GM21723 (cell line): ENCODE data around the gene PLXDC1.
A peak's percentile ranks its signal among the peaks of the same experiment; 100 is the strongest.

ENCODE experiments used
- ATAC-seq: cut with Tn5 transposase; IDR thresholded peaks from one replicate; pipeline ENCODE4 v1.9.1; 2021; ENCODE audit warnings: mild to moderate bottlenecking, moderate library complexity; ENCODE audit not compliant: unreplicated experiment

PLXDC1 gene

GRCh38 chr17:39158623-39159022 lies 7.2 kb upstream of the PLXDC1 start:
- no peak for ATAC-seq

DNA sequence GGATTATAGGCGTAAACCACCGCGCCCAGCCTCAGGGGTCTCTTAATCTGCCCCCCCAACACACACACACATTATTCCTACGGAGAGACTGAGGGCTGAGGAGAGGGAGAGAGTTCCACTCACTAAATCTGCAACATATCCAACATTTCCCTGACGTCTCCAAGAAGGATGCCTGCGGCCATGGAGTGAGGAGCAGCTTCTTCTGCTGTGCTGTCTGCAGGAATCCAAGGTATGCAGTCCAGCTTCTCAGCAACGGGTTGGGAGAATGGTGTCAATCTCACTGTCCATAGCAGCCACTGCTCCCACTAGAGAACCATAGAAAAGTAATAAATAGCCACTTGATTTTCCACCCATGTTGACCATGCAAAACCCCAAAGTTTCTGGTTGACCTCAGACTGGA lies 5.1 kb upstream of the PLXDC1 start:
- no peak for ATAC-seq

DNA sequence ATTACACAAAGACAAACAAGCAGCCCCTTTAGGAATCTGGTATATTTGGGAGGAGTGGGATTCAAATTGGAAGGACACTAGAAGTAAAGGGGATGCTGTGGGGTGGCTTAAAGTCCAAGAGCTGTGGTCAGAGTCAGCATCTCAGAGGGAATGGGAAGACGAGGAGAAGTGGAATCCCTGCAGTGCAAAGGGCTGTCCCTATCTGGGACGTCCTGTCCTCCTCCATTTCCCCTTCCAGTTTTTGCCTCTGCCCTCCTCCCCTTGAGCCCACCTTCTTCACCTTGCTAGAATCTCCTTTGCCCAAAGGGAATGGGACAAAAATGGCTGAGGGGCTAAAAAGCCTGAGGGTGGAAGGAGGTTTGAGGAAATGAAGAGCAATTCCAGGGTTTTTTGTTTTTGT lies 4.2 kb upstream of the PLXDC1 start:
- ATAC-seq, result no peak

GRCh38 chr17:39153599-39154051 lies 2.2 kb upstream of the PLXDC1 start:
- ATAC-seq, result peak; percentile 47

- no peak for ATAC-seq
Measured at GRCh38 chr17:39151943-39152818, 744 bp upstream of the PLXDC1 start.

GRCh38 chr17:39150795-39151149 lies 665 bp downstream of the PLXDC1 start:
- no peak for ATAC-seq

DNA sequence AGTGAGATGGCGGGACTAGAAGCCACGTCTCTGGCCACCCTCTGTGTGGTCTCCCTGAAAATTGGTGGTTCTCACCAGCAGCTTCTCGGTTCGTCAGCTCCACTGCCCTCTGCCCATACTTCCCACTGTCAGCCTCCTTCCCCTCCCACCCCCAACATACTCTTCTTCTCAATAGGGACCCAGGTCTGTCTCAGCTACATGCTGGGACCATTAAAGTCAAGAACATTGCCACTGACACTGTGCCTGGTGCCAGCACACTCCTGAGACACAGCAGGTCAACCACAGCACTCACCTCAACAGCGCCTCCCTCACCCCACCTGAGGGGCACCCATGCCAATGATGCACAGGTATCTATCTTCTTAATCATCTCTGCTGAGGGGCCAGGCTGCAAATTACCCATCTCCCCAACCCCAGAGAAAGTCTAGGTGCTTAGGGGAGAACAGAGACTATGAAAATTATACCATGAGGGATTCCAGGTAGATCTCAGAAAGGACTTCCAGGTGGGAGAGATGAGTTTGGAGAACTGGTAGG lies 1.3 kb downstream of the PLXDC1 start:
- ATAC-seq, result no peak

DNA sequence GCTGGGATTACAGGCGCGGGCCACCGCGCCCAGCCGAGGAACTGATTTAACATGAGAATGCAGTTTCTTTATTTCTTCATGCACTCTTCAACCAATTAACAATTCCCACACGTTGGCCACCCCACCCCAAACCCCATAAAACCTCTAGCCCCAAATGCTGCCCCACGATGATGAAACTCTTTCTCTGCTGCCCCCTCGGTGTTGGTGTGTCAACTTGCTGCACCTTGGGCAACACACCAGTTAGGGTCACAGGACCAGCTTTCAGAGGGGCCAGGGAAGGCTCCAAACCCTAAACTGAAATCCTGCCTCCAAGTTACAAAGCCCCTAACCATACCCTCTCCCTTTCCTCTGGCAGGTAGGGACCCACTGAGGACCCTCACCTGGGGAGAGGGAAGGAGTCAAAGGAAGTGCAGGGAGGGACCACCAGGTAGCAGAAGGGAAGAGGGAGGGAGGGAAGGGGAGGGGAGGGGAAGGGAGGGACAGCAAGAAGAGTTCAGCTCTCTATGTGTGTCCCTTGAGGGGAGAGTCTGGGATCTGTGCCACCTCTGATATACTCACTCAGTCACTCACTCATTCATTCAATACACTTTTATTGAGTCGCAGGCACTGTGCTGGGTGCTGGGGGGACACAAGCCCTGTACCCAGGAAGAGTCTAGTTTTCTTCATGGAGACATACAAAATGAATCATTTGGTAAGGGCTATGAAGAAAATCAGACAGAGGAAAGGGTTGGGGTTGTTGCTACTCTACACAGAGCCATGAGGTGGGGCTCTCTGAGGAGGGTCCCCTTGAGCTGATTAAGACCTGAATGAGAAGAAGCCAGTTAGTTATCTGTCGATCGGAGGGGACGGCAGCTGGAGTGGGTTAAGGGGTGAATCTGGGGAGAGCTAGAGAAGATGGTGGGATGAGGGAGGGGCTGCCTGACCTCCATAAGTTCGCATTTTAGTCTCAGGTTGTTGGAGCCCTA lies 3.9 kb downstream of the PLXDC1 start:
- no peak for ATAC-seq

DNA sequence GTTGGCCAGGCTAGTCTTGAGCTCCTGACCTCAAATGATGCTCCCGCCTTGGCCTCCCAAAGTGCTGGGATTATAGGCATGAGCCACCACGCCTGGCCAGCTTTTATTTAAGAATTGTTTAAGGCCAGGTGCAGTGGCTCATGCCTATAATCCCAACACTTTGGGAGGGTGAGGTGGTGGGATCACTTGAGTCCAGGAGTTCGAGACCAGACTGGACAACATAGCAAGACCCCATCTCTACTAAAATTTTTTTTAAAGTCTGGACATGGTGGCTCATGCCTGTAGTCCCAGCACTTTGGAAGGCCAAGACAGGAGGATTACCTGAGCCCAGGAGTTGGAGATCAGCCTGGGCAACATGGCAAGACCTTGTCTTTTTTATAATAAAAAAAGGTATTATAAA lies 5.2 kb downstream of the PLXDC1 start:
- ATAC-seq, result no peak

DNA sequence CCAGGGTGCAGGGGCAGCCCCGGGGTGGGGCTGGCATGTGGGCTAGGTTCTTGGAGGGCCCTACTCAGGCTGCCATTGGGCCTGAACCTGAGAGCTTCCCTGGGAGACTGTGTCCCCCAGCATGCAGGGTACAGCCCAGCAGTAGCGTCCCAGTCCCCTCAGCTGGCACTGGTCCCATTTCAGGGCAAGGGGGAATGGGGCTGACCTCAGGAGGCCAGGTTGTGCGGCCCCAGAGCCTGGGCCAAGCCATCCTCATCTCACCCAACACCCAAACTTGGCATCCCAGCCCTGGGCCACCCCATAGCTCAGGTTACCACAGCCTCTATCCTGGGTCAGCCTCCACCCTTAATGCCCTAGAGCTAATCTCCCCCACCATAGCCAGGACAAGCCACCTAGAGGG lies 6.3 kb downstream of the PLXDC1 start:
- ATAC-seq, result no peak

DNA sequence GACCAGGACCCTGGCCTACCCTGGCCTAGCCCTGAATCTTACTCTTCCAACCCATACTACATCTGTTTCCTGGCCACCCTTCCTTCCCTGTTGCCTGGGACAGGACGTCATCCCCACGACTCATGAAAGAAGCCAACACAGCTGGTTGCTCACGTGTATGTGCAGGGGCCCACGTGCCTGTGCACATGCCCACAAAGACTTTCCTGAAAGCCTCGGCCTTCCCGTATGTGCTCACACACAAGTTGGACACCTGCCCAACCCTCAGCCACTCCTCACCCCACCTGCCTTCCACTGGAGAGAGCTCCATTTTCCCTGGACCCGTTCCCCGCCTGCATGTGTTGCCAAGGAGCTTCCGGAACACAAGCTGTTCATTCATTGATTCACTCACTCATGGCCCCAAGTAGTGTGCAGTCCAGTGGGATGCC lies 7.0 kb downstream of the PLXDC1 start:
- ATAC-seq, result no peak

DNA sequence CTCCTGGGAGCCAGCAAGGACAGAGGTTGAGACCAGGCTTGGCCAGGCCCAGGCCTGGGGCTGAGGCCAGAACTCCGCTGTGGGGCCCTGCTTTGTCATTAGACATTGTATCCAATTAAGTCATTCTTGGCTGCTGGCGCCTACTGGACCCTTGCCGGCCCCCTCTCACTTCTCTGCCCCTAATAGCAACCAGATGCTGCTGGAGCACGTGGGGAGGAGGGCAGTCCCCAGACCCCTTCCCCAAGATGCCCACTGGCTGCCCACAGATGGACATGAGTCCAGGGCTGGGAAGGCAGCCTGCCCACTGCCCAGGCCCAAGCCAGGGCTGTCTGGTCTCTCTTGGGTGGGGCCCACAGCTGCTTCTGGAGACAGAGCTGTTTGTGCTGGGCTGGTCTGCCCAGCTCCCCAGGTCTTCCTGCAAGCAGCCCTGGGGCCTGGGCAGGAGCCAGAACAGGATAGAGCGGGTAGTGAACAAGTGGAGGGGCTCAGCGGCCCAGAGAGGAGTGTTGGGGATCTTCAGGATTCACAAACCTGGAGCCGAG lies 7.8 kb downstream of the PLXDC1 start:
- ATAC-seq, result no peak

DNA sequence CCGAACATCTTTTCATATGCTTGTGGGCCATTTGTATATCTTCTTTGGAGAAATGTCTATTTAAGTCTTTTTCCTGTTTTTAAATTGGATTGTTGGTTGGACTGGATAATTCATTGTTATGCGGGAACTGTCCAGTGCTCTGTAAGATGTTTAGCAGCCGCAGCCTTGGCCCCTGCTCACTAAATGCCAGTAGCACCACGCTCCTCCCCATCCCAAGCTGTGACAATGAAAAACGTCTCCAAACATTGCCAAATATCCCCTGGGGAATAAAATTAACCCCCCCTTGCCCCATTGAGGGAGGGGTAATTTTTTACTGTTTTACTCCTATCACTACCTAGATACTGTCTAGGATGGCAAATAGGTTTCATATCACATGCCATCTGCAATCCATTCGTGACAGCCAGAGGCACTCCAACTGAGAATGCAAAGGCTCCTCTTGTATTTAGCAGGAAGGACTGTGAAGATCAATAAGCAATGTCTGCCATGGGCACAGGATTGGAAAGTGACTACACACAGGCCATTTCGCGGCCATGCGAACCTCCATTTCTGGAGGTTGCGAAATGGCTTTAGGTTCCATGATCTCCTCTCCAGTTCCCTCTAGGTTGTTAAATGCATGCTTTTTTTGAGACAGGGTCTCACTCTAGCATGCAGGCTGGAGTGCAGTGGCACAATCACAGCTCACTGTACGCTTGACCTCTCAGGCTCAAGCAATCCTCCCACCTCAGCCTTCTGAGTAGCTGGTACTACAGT lies 9.3 kb downstream of the PLXDC1 start:
- ATAC-seq, result no peak

- ATAC-seq, result no peak
Measured at GRCh38 chr17:39141294-39141693, 10.1 kb downstream of the PLXDC1 start.

DNA sequence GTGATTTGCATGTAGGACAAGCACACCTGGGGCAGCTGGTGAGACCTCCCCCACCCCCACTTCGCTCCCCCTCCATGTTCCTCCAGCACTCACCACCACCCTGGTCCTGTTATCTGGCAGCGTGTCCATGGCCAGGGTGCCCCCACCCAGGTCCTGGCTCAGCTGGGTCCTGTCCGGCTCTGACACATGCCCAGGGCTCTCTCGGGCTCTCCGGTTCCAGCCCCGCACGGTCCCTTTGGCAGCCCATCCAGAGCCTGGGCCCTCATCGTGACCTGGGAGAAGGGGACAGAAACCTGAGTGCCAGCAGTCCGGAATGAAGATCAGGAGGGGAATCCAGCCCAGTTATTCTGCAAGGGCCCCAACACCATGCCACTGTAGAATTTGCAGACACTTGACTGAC lies 11.9 kb downstream of the PLXDC1 start:
- no peak for ATAC-seq

- ATAC-seq, result no peak
Measured at GRCh38 chr17:39139161-39139511, 12.3 kb downstream of the PLXDC1 start.

- ATAC-seq, result no peak
Measured at GRCh38 chr17:39138431-39139160, 12.8 kb downstream of the PLXDC1 start.

GRCh38 chr17:39134878-39135277 lies 16.6 kb downstream of the PLXDC1 start:
- ATAC-seq, result no peak

- ATAC-seq, result no peak
Measured at GRCh38 chr17:39132192-39132610, 19.2 kb downstream of the PLXDC1 start.

- ATAC-seq, result no peak
Measured at GRCh38 chr17:39131616-39132015, 19.8 kb downstream of the PLXDC1 start.
